HG03039 (cell line): ENCODE data around the gene BOD1L2.

ENCODE experiments used
- ATAC-seq: cut with Tn5 transposase; IDR thresholded peaks from one replicate; pipeline ENCODE4 v1.9.1; 2021; ENCODE audit warnings: mild to moderate bottlenecking, moderate library complexity; ENCODE audit not compliant: unreplicated experiment

BOD1L2 gene

GRCh38 chr18:57146956-57147636 lies at the start of gene BOD1L2:
TSS of gene BOD1L2 (plus strand) at chr18:57147087. CDS start at chr18:57147313, 226 bp downstream.
- ATAC-seq: no peak

GRCh38 chr18:57107140-57107832 lies 39.6 kb upstream of the BOD1L2 start:
- no peak for ATAC-seq

- no peak for ATAC-seq
Measured at GRCh38 chr18:57110290-57110689, 36.6 kb upstream of the BOD1L2 start.

GRCh38 chr18:57113799-57114420 lies 33.0 kb upstream of the BOD1L2 start:
- ATAC-seq: no peak

GRCh38 chr18:57116598-57117132 lies 30.2 kb upstream of the BOD1L2 start:
- ATAC-seq: no peak

- ATAC-seq: no peak
Measured at GRCh38 chr18:57121542-57122112, 25.3 kb upstream of the BOD1L2 start.

GRCh38 chr18:57122936-57123510 lies 23.9 kb upstream of the BOD1L2 start:
- ATAC-seq: no peak

- no peak for ATAC-seq
Measured at GRCh38 chr18:57125627-57126026, 21.3 kb upstream of the BOD1L2 start.

GRCh38 chr18:57128220-57128932 lies 18.5 kb upstream of the BOD1L2 start:
- ATAC-seq: no peak

- no peak for ATAC-seq
Measured at GRCh38 chr18:57131101-57131500, 15.8 kb upstream of the BOD1L2 start.

- ATAC-seq: no peak
Measured at GRCh38 chr18:57131782-57132181, 15.1 kb upstream of the BOD1L2 start.

GRCh38 chr18:57134618-57135135 lies 12.2 kb upstream of the BOD1L2 start:
- no peak for ATAC-seq

- no peak for ATAC-seq
Measured at GRCh38 chr18:57135699-57136098, 11.2 kb upstream of the BOD1L2 start.

GRCh38 chr18:57137847-57138246 lies 9.0 kb upstream of the BOD1L2 start:
- ATAC-seq: no peak

GRCh38 chr18:57141208-57142129 lies 5.4 kb upstream of the BOD1L2 start:
- no peak for ATAC-seq

GRCh38 chr18:57142324-57142723 lies 4.6 kb upstream of the BOD1L2 start:
- ATAC-seq: no peak

GRCh38 chr18:57143265-57143664 lies 3.6 kb upstream of the BOD1L2 start:
- ATAC-seq: no peak

- no peak for ATAC-seq
Measured at GRCh38 chr18:57148263-57148662, 1.4 kb downstream of the BOD1L2 start.

- no peak for ATAC-seq
Measured at GRCh38 chr18:57149051-57149450, 2.2 kb downstream of the BOD1L2 start.
